AG09309 (cell line): ENCODE results near the gene PGM2L1.
A peak's percentile ranks its signal among the peaks of the same experiment; 100 is the strongest.

ENCODE experiments used
- DNase-seq: peaks from one replicate; pipeline ENCODE4 v3.0.0-alpha.2; 2010; ENCODE audit warnings: low read depth
- H3K4me3 ChIP-seq: 2 replicates; pipeline ENCODE4 v1.5.1; 2011; ENCODE audit warnings: mild to moderate bottlenecking, low read depth, low read length, moderate library complexity; ENCODE audit not compliant: control insufficient read depth
- TF ChIP-seq, protein P1 (sequence below): IDR thresholded peaks from 2 replicates; pipeline ENCODE4 v1.5.1; 2011; ENCODE audit warnings: mild to moderate bottlenecking, low read depth, low read length, inconsistent platforms; ENCODE audit not compliant: insufficient read depth, control insufficient read depth; ENCODE audit errors: missing control alignments

The PGM2L1 gene

DNA sequence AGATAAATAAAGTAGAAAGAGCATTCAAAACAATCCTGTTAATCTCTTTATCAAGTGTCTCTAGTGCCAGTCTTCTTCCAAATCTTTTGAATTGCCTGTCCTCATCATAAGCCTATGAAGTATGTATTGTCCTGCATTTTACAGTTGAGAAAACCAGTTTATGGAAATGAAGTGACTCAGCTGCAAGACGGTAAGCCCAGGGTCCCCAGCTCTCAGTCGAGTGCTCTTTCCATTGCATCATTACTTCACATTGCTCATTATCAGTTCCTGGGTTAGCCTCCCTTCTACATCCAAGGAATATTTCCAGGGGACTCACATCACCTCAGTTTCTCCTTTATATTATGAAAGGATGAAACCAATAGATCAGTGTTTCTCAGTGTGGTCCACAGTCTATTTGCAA lies 77.7 kb downstream of the PGM2L1 start:
- no peak for DNase-seq
- TF ChIP-seq, protein P1, sequence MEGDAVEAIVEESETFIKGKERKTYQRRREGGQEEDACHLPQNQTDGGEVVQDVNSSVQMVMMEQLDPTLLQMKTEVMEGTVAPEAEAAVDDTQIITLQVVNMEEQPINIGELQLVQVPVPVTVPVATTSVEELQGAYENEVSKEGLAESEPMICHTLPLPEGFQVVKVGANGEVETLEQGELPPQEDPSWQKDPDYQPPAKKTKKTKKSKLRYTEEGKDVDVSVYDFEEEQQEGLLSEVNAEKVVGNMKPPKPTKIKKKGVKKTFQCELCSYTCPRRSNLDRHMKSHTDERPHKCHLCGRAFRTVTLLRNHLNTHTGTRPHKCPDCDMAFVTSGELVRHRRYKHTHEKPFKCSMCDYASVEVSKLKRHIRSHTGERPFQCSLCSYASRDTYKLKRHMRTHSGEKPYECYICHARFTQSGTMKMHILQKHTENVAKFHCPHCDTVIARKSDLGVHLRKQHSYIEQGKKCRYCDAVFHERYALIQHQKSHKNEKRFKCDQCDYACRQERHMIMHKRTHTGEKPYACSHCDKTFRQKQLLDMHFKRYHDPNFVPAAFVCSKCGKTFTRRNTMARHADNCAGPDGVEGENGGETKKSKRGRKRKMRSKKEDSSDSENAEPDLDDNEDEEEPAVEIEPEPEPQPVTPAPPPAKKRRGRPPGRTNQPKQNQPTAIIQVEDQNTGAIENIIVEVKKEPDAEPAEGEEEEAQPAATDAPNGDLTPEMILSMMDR: no peak
- H3K4me3 ChIP-seq: no peak overlapping the region

DNA sequence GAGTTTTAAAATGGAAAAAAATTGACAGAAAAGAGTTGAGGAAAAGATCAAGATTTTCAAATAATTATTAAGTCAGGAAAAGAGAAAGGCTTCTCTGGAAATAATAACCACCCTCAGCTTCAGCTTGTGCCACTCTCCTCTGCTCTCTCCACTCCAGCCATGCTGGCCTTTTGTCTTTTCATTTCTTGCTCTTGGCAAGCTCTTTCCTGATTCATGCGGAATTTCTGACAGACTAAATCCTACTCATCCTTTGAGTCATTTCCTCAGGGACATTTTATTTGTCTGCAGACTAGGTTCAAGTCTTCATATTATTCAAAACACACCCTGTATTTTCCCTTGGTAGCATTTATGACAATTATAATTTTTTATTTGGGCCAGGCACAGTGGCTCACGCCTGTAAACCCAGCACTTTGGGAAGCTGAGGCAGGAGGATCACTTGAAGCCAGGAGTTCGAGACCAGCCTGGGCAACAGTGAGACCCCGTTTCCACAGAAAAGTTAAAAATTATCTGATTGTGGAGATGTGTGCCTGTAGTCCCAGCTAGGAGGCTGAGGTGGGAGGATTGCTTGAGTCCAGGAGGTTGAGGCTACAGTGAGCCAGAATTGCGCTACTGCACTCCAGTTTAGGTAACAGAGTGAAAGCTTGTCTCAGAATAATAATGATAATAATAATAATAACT lies 79.0 kb downstream of the PGM2L1 start:
- TF ChIP-seq, protein P1: no peak
- H3K4me3 ChIP-seq: no peak overlapping the region
- DNase-seq: peak; percentile 90

DNA sequence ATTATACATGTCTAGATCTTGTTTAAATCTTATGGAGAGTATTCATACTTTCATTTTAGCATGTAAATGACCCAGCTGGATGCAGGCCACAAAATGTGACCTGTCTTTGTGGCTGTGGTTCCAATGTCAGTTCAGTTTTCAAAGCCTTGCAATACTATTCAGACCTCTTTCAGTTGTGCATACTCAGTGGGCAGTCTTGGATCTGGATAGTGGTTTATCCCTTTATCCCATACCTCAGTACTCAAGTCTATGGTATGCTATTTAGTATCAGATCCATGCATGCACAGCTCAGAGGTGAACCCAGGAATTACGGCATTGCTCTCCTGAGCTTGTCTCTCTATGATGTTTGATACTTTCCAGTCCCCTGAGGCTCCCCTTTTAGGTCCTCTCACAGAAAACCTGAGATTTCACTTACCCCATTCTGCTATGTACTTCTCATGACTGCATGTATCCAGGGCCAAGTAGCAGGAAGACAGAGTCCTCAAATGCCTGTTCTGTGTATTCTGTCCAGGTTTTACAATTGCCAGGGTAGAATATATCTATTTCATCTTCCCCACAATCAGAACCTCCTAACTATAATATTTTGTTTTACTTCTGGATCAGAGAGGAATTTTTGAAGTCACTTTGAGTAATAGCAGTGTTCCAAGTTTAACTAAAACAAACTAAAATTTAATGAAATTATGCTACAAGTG lies 79.8 kb downstream of the PGM2L1 start:
- TF ChIP-seq, protein P1: no peak
- no peak for DNase-seq

DNA sequence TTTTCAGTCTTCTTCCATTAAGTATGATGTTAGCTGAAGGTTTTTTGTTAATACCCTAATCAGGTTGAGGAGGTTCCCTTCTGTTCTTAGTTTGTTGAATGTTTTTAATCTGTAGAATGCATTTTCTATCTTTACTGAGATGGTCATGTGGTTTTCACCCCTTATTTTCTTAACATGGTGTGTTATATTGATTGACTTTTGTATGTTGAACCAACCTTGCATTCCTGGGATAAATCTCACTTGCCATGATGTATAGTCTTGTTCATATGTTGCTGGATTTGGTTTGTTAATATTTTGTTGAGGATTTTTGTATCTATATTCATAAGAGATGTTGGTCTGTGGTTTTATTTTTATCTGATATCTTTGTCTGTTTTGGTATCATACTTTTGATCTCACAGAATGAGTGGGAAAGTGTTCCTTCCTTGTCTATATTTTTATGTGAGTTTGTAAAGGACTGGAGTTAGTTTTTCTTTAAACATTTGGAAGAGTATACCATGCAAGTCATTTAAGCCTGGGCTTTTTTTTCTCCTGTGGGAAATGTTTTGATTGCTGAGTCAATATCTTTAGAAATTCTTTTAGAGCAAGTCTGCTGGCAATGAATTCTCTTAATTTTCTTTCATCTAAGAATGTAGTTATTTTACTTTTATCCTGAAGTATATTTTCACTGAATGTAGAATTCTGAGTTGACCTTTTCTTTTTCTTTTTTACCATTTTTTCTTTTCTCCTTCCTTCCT lies 81.3 kb downstream of the PGM2L1 start:
- H3K4me3 ChIP-seq: no peak overlapping the region
- TF ChIP-seq, protein P1: no peak
- no peak for DNase-seq

More for the DNA sequence above, 79.8 kb downstream of the PGM2L1 start:
- no peak overlapping the region for H3K4me3 ChIP-seq

DNA sequence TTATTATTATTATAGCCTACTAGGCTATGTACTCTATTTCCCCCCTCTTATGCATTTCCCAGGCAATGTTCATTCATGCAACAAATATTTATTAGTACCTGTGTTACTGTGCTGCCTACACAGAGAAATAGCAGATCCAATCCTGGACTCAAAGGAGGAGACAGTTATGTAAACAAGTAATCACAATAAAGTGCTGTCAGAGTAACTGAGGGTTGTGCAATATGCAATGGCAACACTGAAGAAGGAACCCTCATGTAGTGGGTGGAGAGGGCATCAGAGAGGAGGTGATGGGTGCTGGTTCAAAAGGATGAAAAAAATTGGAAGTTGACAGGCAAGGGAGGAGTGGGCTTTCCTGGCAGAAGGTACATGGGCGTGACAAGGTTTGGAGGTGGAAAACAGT lies 85.9 kb downstream of the PGM2L1 start:
- DNase-seq: no peak
- TF ChIP-seq, protein P1: no peak

DNA sequence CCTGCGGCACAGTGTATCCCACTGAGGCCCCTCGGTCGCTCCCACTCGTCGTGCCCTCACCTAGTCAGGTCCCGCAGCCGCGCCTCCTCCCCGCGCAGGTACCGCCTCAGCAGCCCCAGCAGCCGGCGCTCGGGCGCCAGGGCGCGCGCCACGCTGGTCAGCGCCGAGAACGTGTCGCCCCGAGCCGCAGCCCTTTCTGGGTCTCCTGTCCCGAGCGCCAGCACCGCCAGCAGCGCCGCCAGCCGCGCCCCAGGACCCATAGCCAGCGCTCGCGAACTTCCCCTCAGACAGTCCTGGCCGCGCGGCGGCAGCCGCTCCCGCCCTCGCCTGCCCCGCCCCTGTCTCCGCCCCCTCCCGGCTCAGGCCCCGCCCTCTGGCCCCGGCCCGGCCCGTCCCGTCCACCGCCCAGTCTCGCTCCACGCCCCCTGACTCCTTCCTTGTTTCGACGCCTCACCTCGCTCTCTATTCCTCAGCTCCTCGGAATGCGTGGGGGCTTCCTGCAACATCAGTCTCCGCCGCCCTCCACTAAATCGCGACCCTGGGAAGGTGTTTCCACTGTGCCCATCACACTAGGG lies 86.8 kb downstream of the PGM2L1 start, which contains the start of gene P4HA3:
Gene P4HA3 (minus strand): TSS at position 289 of the 575 bp plus-strand sequence. CDS start 29 bp downstream, at position 260.
- H3K4me3 ChIP-seq: peak within 1 kb of the TSS; percentile 48
- DNase-seq: no peak
- TF ChIP-seq, protein P1: no peak

More for the DNA sequence above, 85.9 kb downstream of the PGM2L1 start:
- H3K4me3 ChIP-seq: no peak overlapping the region
